ENCODE results near the gene PDGFB. TPM values are rescaled to one million over a fixed set of nuclear protein-coding genes. Genes with fewer than 3 reads are reported as not detected.

PDGFB gene
- total RNA-seq, 2 experiments from 2014 or later, result 0.45 to 0.69 TPM

DNA sequence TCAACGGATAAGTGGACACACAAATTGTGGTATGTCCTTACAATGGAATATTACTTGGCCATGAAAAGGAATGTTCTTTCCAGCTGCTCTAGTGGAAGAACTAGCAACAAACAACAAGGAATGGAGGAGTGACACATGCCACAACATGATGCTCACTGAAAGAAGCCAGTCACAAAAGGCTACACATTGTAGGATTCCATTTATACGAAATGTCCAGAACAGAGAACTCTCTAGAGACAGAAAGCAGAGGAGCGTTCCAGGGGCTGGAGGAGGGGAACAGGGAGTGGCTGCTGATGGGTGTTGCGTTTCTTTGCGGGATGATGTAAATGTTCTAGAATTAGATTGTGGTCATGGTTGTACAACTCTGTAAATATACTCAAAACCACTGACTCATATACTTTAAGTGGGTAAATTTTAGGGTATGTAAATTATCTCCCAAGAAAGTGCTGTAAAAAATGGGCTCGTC, 32.4 kb upstream of the PDGFB start:
- Histone ChIP-seq H3K36me3 (ENCODE audit: insufficient read depth, low read length) (no peaks in the 10 kb centered on the region), H3K9me3 (ENCODE audit: control insufficient read depth in 1 of 2, insufficient read depth in 1 of 2, low read length in 2 of 2) (peaks cover 0 to 6% of the 10 kb centered on the region in 2 experiments), H3K4me3 (ENCODE audit: low read length) (no peak overlapping the region), H3K27me3 (ENCODE audit: control insufficient read depth in 1 of 2, insufficient read depth in 2 of 2, low read length in 2 of 2) (peaks cover 0 to 2% of the 10 kb centered on the region in 2 experiments), H3K4me1 (ENCODE audit: insufficient read depth, low read length) (no peaks in the 10 kb centered on the region), H3K27ac (ENCODE audit: low read depth in 1 of 2, low read length in 2 of 2) (no peak overlapping the region)
- DNase-seq (peak in 2 of 14 experiments; percentile 27 to 47), ATAC-seq (ENCODE audit: poor library complexity) (no peak)
- Mint-ChIP-seq H3K4me3 (no peak overlapping the region), H3K27me3 (peaks cover 14% of the 10 kb centered on the region), H3K36me3 (ENCODE audit: low read depth) (no peaks in the 10 kb centered on the region), H3K4me1 (ENCODE audit: low read depth) (no peaks in the 10 kb centered on the region), H3K9me3 (no peaks in the 10 kb centered on the region), H3K27ac (no peak overlapping the region)
- TF ChIP-seq CTCF (IDR thresholded peaks at IDR 0.05), result no peak
- ChIA-PET POLR2A (no interaction called here), CTCF (no interaction called here)
- intact Hi-C loops (cut with DNase I, micrococcal nuclease), result no loop called here

DNA sequence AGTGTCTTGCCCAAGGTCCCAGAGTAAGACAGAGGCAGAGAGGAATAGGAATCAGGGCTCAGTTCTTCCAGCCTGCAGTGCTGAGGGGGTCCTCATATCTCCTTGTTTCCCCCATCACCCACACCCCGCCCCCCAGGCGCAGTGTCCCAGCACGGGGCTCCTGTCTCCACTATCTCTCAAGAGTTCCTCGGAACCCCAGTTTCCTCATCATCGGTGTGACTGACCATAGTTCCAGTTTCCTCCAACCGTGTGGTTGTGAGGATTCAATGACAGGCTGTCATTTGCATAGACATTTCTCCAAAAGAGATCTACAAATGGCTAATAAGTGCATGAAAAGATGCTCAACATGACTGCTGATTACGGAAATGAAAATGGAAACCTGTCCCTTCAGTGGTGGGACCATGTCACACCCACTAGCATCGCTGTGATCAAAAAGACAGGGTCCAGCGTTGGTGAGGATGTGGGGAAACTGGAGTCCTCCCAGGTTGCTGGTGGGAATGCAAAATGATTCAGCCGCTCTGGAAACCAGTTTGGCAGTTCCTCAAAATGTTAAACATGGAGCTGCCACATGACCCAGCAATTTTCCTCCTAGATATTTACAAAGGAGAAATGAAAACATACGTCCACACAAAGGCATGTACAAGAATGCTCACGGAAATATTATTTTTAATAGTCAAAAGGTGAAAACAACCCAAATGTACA, 31.8 kb upstream of the PDGFB start:
- intact Hi-C loops (cut with DNase I, micrococcal nuclease), result no loop called here
- Mint-ChIP-seq H3K36me3 (ENCODE audit: low read depth) (no peaks in the 10 kb centered on the region), H3K4me1 (ENCODE audit: low read depth) (no peaks in the 10 kb centered on the region), H3K27ac (no peak overlapping the region), H3K9me3 (no peaks in the 10 kb centered on the region), H3K4me3 (no peak overlapping the region), H3K27me3 (peaks cover 14% of the 10 kb centered on the region)
- POLR2A ChIA-PET, result no interaction called here
- H3K27me3 ChIP-seq (ENCODE audit: control insufficient read depth in 1 of 2, insufficient read depth in 2 of 2, low read length in 2 of 2), result peaks cover 0 to 2% of the 10 kb centered on the region in 2 experiments
- ATAC-seq (ENCODE audit: poor library complexity) (no peak), DNase-seq (no peak)
- H3K36me3 ChIP-seq (ENCODE audit: insufficient read depth, low read length), result no peaks in the 10 kb centered on the region
- no peak overlapping the region for H3K4me3 ChIP-seq (ENCODE audit: low read length)
- H3K27ac ChIP-seq (ENCODE audit: low read depth in 1 of 2, low read length in 2 of 2), result no peak overlapping the region
- peaks cover 0 to 6% of the 10 kb centered on the region in 2 experiments for H3K9me3 ChIP-seq (ENCODE audit: control insufficient read depth in 1 of 2, insufficient read depth in 1 of 2, low read length in 2 of 2)
- no peaks in the 10 kb centered on the region for H3K4me1 ChIP-seq (ENCODE audit: insufficient read depth, low read length)
- CTCF ChIA-PET, result no interaction called here
- TF ChIP-seq CTCF (IDR thresholded peaks at IDR 0.05), result no peak

- no peak for TF ChIP-seq CTCF (IDR thresholded peaks at IDR 0.05)
- Mint-ChIP-seq H3K4me1 (ENCODE audit: low read depth) (no peaks in the 10 kb centered on the region), H3K27me3 (peaks cover 14% of the 10 kb centered on the region), H3K27ac (no peak overlapping the region), H3K36me3 (ENCODE audit: low read depth) (no peaks in the 10 kb centered on the region), H3K9me3 (no peaks in the 10 kb centered on the region), H3K4me3 (no peak overlapping the region)
- no peak overlapping the region for H3K4me3 ChIP-seq (ENCODE audit: low read length)
- peaks cover 0 to 2% of the 10 kb centered on the region in 2 experiments for H3K27me3 ChIP-seq (ENCODE audit: control insufficient read depth in 1 of 2, insufficient read depth in 2 of 2, low read length in 2 of 2)
- POLR2A ChIA-PET, result no interaction called here
- DNase-seq (no peak), ATAC-seq (ENCODE audit: poor library complexity) (no peak)
- no peaks in the 10 kb centered on the region for H3K36me3 ChIP-seq (ENCODE audit: insufficient read depth, low read length)
- no peaks in the 10 kb centered on the region for H3K4me1 ChIP-seq (ENCODE audit: insufficient read depth, low read length)
- intact Hi-C loops (cut with DNase I, micrococcal nuclease), result no loop called here
- H3K27ac ChIP-seq (ENCODE audit: low read depth in 1 of 2, low read length in 2 of 2), result no peak overlapping the region
- CTCF ChIA-PET, result no interaction called here
- peaks cover 0 to 12% of the 10 kb centered on the region in 2 experiments for H3K9me3 ChIP-seq (ENCODE audit: control insufficient read depth in 1 of 2, insufficient read depth in 1 of 2, low read length in 2 of 2)
Measured at GRCh38 chr22:39275814-39276439, 31.1 kb upstream of the PDGFB start.

Measured in CD4-positive, alpha-beta T cell (primary cell).